Measurements from ENCODE around the gene C1orf159. TPM values are rescaled to one million over a fixed set of nuclear protein-coding genes. Genes with fewer than 3 reads are reported as not detected.
A peak's percentile ranks its signal among the peaks of the same experiment; 100 is the strongest.
"Not testable (repeated sequence)": the region's sequence is repeated elsewhere in the genome, so short reads cannot be mapped to it uniquely, and the experiment has no call there.

Gene C1orf159
- total RNA-seq, 2 donors from 2014 or later: 18.0 to 18.6 TPM

DNA sequence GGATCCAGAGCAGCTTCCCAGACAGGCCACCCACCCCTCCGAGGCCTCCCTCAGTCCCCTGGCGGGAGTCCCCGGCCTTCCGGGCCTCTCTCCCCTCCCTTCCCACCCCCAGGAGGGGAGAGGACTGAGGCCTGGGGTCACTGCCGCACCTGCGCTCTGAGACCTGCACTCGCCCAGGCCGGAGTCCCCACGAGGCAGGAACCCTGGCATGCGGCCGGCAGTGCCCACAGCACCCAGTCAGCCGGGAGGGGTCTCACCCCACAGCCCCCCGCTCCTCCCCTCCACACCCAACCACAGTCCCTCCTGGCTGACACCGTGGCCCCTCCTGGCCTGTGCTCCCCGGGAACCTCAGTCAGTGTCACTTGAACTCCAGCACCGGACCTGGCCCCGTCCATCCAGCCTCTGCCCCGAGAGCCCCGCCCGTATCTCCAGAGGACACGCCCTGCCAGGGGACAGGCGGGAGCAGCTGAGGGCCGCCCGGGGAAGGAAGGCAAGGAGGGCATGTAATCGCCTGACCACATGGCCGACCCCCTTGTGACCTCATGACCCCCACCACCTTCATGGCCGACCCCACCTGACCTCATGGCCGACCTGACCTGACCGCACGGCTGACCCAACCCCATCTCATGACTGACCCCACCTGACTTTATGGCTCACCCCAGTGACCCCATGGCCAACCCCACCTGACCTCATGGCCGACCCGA, 29.1 kb upstream of the C1orf159 start:
- ATAC-seq (replicated peaks in 1 of 2) (no peak), DNase-seq (no peak)
- no peaks in the 10 kb centered on the region for H3K27me3 Mint-ChIP-seq (ENCODE audit: low read depth)
- H3K9me3 Mint-ChIP-seq: no peaks in the 10 kb centered on the region
- H3K4me1 Mint-ChIP-seq (ENCODE audit: low read depth): peaks cover 22% of the 10 kb centered on the region
- no peaks in the 10 kb centered on the region for H3K36me3 Mint-ChIP-seq (ENCODE audit: insufficient read depth in 2 of 2)
- H3K4me3 Mint-ChIP-seq: peak overlapping the region; percentile 71 to 75
- no peak overlapping the region for H3K27ac Mint-ChIP-seq

DNA sequence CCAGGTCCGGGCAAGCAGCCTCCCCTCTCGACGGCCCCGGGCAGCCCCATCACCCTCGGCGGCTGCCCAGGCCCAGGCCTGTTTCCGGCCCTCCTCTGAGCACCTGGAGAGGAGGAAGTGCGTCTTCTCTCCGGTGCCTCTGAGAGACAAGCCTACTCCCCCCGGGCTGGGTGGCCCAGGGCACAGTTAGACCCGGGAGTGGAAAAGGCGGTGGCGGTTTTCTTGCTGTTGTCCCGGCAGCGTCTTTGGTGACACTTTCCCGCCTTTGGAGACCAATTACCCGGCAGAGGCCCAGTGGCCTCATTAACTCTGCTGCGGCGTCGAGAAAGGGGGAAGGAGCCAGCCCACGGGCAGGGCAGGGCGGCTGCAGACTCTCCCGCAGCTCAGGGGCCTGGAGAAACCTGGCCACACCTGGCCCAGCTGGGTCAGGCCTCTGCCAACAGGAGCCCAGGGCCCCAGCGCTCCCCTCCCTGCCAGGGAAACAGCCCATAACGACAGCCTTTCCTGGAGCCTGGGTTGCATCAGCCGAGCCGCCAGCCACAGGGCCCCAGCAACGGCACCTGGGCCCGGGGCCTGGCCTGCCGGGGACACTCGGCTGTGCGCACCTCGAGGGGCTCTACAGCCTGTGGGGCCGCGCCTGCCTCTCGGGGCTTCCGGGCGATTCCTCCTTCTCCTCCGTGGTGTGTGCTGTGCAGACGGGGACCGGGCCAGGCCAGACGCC, 28.4 kb upstream of the C1orf159 start:
- H3K4me3 Mint-ChIP-seq: peak overlapping the region; percentile 71 to 75
- no peaks in the 10 kb centered on the region for H3K27me3 Mint-ChIP-seq (ENCODE audit: low read depth)
- H3K4me1 Mint-ChIP-seq (ENCODE audit: low read depth): peaks cover 22% of the 10 kb centered on the region
- no peaks in the 10 kb centered on the region for H3K36me3 Mint-ChIP-seq (ENCODE audit: insufficient read depth in 2 of 2)
- DNase-seq: peak; percentile 75 to 77
- peak overlapping the region; percentile 83 for H3K27ac Mint-ChIP-seq
- peak; percentile 89 to 93 for ATAC-seq (replicated peaks in 1 of 2)
- H3K9me3 Mint-ChIP-seq: no peaks in the 10 kb centered on the region

DNA sequence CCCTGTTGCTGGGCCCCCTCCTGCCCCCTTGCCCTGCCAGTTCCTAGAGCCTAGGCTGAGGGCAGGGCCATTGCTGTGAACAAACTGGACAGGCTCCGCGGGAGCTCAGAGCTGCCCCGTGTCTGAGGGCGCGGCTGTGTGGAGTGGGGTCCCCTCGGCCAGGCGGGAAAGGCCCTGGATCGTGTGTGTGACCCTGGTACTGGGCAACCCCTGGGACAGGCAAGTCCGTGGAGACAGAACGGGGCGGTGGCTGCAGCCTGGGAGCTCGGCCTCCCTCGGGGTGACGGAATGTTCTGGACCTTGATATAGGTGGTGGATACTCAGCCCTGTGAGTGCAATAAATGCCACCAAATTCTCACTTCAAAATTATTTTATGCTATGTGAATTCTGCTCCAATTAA, 27.7 kb upstream of the C1orf159 start:
- Mint-ChIP-seq H3K36me3 (ENCODE audit: insufficient read depth in 2 of 2) (no peaks in the 10 kb centered on the region), H3K27me3 (ENCODE audit: low read depth) (no peaks in the 10 kb centered on the region), H3K4me1 (ENCODE audit: low read depth) (peaks cover 22% of the 10 kb centered on the region), H3K27ac (peak overlapping the region; percentile 83), H3K4me3 (peak overlapping the region; percentile 71 to 75), H3K9me3 (no peaks in the 10 kb centered on the region)
- no peak for ATAC-seq (replicated peaks in 1 of 2)
- DNase-seq: no peak

DNA sequence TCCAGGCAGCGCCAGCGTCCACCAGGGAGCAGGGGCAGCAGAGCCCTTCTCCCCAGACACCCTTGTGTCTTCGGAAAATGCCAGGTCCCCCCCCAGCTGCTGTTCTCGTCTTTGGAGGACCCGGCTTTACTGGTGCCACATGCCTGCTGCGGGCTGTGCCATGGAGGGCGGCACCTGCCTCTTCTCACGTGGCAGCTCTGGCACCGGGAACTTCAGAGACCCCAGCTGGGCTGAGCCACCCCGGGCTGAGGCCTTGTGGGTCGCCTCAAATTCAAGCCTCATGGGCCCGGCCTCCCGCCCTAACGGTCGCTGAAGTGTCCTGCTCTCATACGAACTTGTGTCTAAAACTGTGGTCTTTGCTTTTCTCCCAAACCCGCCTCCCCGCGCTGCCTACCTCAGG, 27.0 kb upstream of the C1orf159 start:
- no peaks in the 10 kb centered on the region for H3K9me3 Mint-ChIP-seq

DNA sequence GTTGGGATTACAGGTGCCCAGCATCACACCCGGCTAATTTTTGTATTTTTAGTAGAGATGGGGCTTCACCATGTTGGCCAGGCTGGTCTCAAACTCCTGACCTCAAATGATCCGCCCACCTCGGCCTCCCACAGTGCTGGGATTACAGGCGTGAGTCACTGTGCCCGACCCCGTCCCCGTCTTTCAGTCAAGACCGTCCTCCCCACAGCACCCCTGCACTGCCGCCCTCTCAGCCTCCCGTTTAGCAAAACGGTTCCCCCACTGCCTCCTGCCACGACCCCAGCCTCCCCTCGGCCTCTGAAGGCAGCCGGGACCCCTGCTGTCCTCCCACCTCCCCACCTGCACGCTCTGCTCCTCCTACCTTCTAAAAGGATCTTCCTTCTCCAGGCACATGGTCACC, 26.5 kb upstream of the C1orf159 start:
- H3K4me1 Mint-ChIP-seq (ENCODE audit: low read depth): peaks cover 29% of the 10 kb centered on the region
- H3K9me3 Mint-ChIP-seq; H3K27me3 Mint-ChIP-seq (ENCODE audit: low read depth); H3K36me3 Mint-ChIP-seq (ENCODE audit: insufficient read depth in 2 of 2); ATAC-seq (replicated peaks in 1 of 2); H3K27ac Mint-ChIP-seq: not testable (repeated sequence)
- H3K4me3 Mint-ChIP-seq: peak overlapping the region in 1 of 2 donors; percentile 75
- peak; percentile 37 to 52 for DNase-seq

More for the DNA sequence above, 27.0 kb upstream of the C1orf159 start:
- Mint-ChIP-seq H3K4me3 (peak overlapping the region in 1 of 2 donors; percentile 75), H3K4me1 (ENCODE audit: low read depth) (peaks cover 24% of the 10 kb centered on the region), H3K36me3 (ENCODE audit: insufficient read depth in 2 of 2) (no peaks in the 10 kb centered on the region), H3K27me3 (ENCODE audit: low read depth) (no peaks in the 10 kb centered on the region), H3K27ac (no peak overlapping the region)
- DNase-seq: no peak
- ATAC-seq (replicated peaks in 1 of 2): no peak

DNA sequence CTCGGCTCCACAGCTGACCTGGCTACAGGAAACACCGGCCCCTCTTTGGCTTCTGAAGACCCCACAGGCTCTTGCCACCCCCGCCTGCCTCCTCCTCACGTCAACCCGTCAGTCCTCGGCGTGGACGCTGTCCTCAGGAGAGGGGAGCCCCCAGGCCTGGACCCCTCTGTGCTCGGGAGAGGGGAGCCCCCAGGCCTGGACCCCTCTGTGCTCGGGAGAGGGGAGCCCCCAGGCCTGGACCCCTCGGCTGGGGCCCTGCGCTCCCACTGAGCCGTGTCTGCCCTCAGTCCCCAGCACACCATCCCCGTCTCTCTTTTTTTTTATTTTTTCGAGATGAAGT, 26.0 kb upstream of the C1orf159 start:
- Mint-ChIP-seq H3K9me3 (no peaks in the 10 kb centered on the region), H3K4me3 (peak overlapping the region in 1 of 2 donors; percentile 75), H3K4me1 (ENCODE audit: low read depth) (peaks cover 30% of the 10 kb centered on the region), H3K27ac (no peak overlapping the region), H3K27me3 (ENCODE audit: low read depth) (no peaks in the 10 kb centered on the region), H3K36me3 (ENCODE audit: insufficient read depth in 2 of 2) (no peaks in the 10 kb centered on the region)
- no peak for DNase-seq
- ATAC-seq (replicated peaks in 1 of 2): no peak

DNA sequence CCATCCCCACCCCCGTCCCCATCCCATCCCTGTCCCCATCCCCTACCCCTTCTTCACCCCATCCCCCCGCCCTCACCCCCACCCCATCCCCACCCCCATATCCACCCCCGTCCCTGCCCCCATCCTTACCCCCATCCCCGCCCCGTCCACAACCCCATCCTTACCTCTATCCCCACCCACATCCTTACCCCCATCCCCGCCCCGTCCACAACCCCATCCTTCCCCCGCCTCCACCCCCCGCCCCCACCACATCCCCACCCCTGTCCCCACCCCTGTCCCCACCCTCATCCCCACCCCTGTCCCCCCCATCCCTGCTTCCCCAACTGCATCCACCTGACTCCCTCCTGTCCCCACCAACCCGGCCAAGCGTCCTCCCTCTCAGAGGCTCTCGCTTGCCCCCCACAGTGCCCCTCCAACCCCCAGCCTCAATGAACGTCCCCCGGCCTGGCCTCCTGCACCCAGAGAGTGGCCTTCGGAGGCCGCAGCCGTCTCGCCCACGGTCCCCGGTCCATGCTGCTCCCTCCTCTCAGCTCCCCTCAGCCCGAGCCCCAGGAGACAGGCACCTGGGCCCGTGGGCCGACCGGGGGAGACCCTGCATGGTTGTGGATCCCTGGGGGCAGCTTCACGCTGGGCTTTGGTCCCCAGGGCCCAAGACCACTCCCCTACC, 25.5 kb upstream of the C1orf159 start:
- Mint-ChIP-seq H3K27me3 (ENCODE audit: low read depth) (no peaks in the 10 kb centered on the region), H3K4me3 (no peak overlapping the region), H3K9me3 (no peaks in the 10 kb centered on the region), H3K4me1 (ENCODE audit: low read depth) (peaks cover 32% of the 10 kb centered on the region), H3K27ac (no peak overlapping the region), H3K36me3 (ENCODE audit: insufficient read depth in 2 of 2) (no peaks in the 10 kb centered on the region)
- no peak for ATAC-seq (replicated peaks in 1 of 2)
- no peak for DNase-seq

DNA sequence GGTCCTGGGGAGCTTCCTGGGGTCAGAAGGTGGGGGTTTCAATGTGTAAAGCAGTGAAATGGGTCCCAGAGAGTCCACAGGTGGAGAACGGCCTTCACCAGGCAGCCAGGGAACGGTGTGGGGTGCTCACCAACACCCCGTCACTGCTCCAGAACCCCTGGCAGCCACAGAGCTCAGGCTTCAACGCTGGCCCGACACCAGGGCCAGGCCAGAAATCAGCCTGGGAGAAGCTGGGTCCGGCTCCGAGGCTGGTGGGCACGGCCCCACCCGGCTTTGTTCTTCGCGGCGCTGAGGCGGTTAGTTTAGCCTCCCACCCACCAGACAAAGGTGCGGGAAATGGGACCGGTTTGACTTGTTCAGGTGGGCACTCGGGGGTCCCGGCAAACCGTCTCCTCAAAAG, 24.8 kb upstream of the C1orf159 start:
- DNase-seq (no peak), ATAC-seq (replicated peaks in 1 of 2) (no peak)
- peaks cover 37% of the 10 kb centered on the region for H3K4me1 Mint-ChIP-seq (ENCODE audit: low read depth)
- H3K27me3 Mint-ChIP-seq (ENCODE audit: low read depth): no peaks in the 10 kb centered on the region
- H3K36me3 Mint-ChIP-seq (ENCODE audit: insufficient read depth in 2 of 2): no peaks in the 10 kb centered on the region
- H3K4me3 Mint-ChIP-seq: no peak overlapping the region
- H3K27ac Mint-ChIP-seq: no peak overlapping the region
- no peaks in the 10 kb centered on the region for H3K9me3 Mint-ChIP-seq

DNA sequence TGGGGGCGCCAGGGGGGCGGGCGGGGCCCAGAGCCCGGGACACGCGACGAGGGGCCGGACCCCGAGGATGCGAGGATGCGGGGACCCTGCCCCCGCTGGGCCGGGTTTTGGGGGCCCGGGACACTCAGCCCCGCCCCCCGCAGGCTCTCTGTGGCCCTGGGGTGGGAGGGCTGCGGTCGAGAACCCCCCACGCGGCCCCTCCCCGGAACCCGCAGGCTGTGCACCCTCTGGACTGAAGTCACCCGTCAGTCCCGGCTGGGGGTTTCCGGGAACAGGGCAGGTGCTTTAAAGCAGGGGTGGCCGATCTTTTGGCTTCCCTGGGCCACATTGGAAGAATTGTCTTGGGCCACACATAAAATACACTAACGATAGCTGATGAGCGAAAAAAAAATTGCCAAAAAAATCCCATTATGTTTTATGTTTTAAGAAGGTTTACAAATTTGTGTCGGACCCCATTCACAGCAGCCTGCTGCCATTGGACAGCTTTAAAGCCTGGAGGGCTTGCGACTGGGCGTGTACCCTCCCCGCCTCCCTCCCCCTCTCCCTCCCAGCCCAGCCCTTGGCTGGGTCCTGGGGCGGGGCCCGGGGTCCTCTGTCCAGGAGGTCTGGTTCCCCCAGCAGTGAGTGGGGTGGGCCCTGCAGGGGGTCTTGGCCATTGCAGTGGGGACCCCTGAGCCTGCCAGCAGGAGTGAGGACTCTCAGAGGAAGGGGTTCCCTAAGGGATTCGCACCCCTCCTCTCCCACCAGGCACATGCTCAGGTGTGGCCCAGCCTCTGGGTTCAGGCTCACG, 21.6 kb upstream of the C1orf159 start:
- DNase-seq (peak; percentile 85 to 87), ATAC-seq (replicated peaks in 1 of 2) (peak; percentile 91)
- peak overlapping the region; percentile 78 to 87 for H3K4me3 Mint-ChIP-seq
- H3K27me3 Mint-ChIP-seq (ENCODE audit: low read depth): no peaks in the 10 kb centered on the region
- H3K4me1 Mint-ChIP-seq (ENCODE audit: low read depth): peaks cover 19% of the 10 kb centered on the region
- no peaks in the 10 kb centered on the region for H3K9me3 Mint-ChIP-seq
- peak overlapping the region; percentile 87 for H3K27ac Mint-ChIP-seq
- H3K36me3 Mint-ChIP-seq (ENCODE audit: insufficient read depth in 2 of 2): no peaks in the 10 kb centered on the region

DNA sequence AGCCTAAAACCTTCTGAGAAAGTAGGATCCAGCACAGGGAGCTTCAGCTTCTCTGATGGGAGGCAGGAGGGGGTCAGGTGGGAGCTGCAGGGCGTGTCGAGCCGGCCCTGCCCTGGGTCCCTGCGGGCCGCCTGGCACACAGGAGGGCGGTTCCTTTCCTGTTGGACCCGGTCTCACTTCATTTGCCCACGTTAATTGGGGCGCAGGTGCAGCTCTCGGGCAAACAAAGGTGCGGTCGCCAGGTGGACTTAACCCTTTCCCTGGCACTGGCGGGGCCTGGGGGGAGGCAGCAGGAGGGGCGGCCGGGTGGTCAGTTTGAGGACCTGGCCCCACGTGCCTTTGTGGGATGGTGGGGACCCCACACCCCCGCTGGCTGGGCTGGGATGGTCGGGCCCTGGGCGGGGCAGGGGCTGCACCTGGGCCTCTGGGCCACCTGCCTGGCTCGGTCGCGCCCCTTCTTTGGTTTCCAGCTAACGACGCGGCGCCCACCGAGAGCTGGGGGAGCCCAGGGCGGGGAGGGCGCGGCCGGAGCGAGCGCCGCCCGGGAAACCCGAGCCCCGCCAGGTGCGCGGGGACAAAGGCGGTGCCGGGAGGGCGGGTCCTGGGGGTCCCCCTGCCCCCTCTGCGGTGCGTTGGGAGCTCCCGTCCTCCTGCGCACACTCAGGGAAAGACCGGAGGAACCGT, 20.8 kb upstream of the C1orf159 start:
- Mint-ChIP-seq H3K36me3 (ENCODE audit: insufficient read depth in 2 of 2) (no peaks in the 10 kb centered on the region), H3K27me3 (ENCODE audit: low read depth) (no peaks in the 10 kb centered on the region), H3K4me3 (peak overlapping the region; percentile 13 to 58), H3K27ac (no peak overlapping the region), H3K9me3 (no peaks in the 10 kb centered on the region), H3K4me1 (ENCODE audit: low read depth) (peaks cover 14% of the 10 kb centered on the region)
- ATAC-seq (replicated peaks in 1 of 2) (peak; percentile 40 to 48), DNase-seq (peak in 1 of 2 donors; percentile 26)

DNA sequence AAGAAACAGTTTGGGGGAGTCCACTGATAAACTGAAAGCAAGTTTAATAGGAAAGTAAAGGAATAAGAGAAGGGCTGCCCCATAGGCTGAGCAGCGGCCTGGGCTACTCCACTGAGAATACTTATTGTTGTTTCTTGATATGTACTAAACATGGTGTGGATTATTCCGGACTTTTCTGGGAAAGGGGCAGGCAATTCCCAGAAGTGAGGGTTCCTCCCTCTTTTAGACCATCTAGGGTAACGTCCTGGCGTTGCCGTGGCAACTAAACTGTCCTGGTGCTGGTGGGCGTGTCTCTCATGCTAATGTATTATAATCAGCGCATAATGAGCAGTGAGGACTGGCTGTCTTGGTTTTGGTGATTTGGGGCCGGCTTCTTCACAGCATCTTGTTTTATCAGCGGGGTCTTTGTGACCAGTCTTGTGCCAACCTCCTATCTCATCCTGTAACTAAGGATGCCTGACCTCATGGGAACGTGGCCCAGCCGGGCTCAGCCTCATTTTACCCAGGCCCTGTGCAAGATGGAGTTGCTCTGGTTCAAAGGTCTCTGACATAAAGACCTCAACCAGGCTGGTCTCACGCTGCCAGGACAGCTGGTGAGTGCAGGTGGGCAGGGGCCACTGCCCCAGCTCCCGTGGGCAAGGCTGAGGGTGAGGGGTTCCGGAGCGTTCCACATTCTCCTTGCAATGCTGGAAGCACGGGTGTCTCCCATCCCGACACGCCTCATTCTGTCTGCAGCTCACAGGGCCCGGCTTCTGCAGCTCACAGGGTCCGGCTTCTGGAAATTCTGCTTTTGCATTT, 19.6 kb upstream of the C1orf159 start:
- Mint-ChIP-seq H3K4me1 (ENCODE audit: low read depth) (peaks cover 14% of the 10 kb centered on the region), H3K4me3 (no peak overlapping the region), H3K27ac (no peak overlapping the region), H3K27me3 (ENCODE audit: low read depth) (no peaks in the 10 kb centered on the region), H3K9me3 (no peaks in the 10 kb centered on the region), H3K36me3 (ENCODE audit: insufficient read depth in 2 of 2) (no peaks in the 10 kb centered on the region)
- ATAC-seq (replicated peaks in 1 of 2) (no peak), DNase-seq (no peak)

Measured in activated T-cell treated with anti-CD3 and anti-CD28 coated beads, Interleukin-2, amount 50 U/mL, for 72 hours (primary cell).